ENCODE data around the gene RAMP2. TPM values are rescaled to one million over a fixed set of nuclear protein-coding genes. Genes with fewer than 3 reads are reported as not detected.

Gene RAMP2
- total and polyA plus RNA-seq, 2 of the 13 experiments (the other 11 are each of a cell fraction or from before 2014, with no cell fraction given) = 1.4 to 5.2 TPM

DNA sequence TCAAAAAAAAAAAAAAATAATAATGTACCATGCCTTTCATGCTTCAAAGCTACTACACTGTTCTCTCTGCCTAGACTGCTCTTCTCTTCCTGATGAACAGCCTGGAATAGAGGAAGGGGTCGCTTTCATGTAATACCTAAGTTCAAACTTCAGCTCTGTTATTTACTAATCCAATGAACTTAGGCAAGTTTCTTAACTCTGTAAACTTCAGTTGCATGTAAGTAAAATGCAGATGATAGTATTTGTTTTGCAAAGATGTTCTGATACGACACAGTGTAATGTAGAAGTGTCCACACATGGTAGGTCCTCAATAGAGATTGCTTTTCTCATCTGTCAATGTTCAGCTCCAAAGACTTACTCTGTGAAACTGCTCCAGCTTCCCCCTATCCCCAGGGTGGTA, 30.9 kb downstream of the RAMP2 start (continued):
- TF ChIP-seq, protein P1, sequence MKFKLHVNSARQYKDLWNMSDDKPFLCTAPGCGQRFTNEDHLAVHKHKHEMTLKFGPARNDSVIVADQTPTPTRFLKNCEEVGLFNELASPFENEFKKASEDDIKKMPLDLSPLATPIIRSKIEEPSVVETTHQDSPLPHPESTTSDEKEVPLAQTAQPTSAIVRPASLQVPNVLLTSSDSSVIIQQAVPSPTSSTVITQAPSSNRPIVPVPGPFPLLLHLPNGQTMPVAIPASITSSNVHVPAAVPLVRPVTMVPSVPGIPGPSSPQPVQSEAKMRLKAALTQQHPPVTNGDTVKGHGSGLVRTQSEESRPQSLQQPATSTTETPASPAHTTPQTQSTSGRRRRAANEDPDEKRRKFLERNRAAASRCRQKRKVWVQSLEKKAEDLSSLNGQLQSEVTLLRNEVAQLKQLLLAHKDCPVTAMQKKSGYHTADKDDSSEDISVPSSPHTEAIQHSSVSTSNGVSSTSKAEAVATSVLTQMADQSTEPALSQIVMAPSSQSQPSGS (CRISPR knock-in tag; IDR thresholded peaks at IDR 0.05) = no peak
- TF ChIP-seq, protein P2, sequence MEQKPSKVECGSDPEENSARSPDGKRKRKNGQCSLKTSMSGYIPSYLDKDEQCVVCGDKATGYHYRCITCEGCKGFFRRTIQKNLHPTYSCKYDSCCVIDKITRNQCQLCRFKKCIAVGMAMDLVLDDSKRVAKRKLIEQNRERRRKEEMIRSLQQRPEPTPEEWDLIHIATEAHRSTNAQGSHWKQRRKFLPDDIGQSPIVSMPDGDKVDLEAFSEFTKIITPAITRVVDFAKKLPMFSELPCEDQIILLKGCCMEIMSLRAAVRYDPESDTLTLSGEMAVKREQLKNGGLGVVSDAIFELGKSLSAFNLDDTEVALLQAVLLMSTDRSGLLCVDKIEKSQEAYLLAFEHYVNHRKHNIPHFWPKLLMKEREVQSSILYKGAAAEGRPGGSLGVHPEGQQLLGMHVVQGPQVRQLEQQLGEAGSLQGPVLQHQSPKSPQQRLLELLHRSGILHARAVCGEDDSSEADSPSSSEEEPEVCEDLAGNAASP (CRISPR knock-in tag; IDR thresholded peaks at IDR 0.05; ENCODE audit: borderline replicate concordance) = no peak; the same call in 1 of the 2 replicates
- no peak for TF ChIP-seq ONECUT2 (CRISPR knock-in tag; IDR thresholded peaks at IDR 0.05)
- TF ChIP-seq, protein P3, sequence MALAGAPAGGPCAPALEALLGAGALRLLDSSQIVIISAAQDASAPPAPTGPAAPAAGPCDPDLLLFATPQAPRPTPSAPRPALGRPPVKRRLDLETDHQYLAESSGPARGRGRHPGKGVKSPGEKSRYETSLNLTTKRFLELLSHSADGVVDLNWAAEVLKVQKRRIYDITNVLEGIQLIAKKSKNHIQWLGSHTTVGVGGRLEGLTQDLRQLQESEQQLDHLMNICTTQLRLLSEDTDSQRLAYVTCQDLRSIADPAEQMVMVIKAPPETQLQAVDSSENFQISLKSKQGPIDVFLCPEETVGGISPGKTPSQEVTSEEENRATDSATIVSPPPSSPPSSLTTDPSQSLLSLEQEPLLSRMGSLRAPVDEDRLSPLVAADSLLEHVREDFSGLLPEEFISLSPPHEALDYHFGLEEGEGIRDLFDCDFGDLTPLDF (CRISPR knock-in tag; IDR thresholded peaks at IDR 0.05) = no peak
- TF ChIP-seq JDP2 (CRISPR knock-in tag; IDR thresholded peaks at IDR 0.05; ENCODE audit: borderline replicate concordance) = no peak
- no peak; the same call in 1 of the 2 replicates for TF ChIP-seq ETV6 (CRISPR knock-in tag; conservative IDR thresholded peaks at IDR 0.05)
- TF ChIP-seq, protein P4, sequence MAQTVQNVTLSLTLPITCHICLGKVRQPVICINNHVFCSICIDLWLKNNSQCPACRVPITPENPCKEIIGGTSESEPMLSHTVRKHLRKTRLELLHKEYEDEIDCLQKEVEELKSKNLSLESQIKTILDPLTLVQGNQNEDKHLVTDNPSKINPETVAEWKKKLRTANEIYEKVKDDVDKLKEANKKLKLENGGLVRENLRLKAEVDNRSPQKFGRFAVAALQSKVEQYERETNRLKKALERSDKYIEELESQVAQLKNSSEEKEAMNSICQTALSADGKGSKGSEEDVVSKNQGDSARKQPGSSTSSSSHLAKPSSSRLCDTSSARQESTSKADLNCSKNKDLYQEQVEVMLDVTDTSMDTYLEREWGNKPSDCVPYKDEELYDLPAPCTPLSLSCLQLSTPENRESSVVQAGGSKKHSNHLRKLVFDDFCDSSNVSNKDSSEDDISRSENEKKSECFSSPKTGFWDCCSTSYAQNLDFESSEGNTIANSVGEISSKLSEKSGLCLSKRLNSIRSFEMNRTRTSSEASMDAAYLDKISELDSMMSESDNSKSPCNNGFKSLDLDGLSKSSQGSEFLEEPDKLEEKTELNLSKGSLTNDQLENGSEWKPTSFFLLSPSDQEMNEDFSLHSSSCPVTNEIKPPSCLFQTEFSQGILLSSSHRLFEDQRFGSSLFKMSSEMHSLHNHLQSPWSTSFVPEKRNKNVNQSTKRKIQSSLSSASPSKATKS (CRISPR knock-in tag; IDR thresholded peaks at IDR 0.05) = no peak
- no peak for TF ChIP-seq ZNF557 (CRISPR knock-in tag; IDR thresholded peaks at IDR 0.05)
- TF ChIP-seq, protein P5, sequence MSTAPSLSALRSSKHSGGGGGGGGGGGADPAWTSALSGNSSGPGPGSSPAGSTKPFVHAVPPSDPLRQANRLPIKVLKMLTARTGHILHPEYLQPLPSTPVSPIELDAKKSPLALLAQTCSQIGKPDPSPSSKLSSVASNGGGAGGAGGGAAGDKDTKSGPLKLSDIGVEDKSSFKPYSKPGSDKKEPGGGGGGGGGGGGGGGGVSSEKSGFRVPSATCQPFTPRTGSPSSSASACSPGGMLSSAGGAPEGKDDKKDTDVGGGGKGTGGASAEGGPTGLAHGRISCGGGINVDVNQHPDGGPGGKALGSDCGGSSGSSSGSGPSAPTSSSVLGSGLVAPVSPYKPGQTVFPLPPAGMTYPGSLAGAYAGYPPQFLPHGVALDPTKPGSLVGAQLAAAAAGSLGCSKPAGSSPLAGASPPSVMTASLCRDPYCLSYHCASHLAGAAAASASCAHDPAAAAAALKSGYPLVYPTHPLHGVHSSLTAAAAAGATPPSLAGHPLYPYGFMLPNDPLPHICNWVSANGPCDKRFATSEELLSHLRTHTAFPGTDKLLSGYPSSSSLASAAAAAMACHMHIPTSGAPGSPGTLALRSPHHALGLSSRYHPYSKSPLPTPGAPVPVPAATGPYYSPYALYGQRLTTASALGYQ (CRISPR knock-in tag; IDR thresholded peaks at IDR 0.05) = no peak
- TF ChIP-seq ZNF672 (CRISPR knock-in tag; IDR thresholded peaks at IDR 0.05) = no peak
- no peak for TF ChIP-seq EED (CRISPR knock-in tag; IDR thresholded peaks at IDR 0.05)
- TF ChIP-seq, protein P6, sequence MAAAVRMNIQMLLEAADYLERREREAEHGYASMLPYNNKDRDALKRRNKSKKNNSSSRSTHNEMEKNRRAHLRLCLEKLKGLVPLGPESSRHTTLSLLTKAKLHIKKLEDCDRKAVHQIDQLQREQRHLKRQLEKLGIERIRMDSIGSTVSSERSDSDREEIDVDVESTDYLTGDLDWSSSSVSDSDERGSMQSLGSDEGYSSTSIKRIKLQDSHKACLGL (CRISPR knock-in tag; IDR thresholded peaks at IDR 0.05) = no peak
- no peak for TF ChIP-seq PHF21A (CRISPR knock-in tag; IDR thresholded peaks at IDR 0.05)
- TF ChIP-seq JUN (CRISPR knock-in tag; IDR thresholded peaks at IDR 0.05) = no peak
- TF ChIP-seq, protein P7, sequence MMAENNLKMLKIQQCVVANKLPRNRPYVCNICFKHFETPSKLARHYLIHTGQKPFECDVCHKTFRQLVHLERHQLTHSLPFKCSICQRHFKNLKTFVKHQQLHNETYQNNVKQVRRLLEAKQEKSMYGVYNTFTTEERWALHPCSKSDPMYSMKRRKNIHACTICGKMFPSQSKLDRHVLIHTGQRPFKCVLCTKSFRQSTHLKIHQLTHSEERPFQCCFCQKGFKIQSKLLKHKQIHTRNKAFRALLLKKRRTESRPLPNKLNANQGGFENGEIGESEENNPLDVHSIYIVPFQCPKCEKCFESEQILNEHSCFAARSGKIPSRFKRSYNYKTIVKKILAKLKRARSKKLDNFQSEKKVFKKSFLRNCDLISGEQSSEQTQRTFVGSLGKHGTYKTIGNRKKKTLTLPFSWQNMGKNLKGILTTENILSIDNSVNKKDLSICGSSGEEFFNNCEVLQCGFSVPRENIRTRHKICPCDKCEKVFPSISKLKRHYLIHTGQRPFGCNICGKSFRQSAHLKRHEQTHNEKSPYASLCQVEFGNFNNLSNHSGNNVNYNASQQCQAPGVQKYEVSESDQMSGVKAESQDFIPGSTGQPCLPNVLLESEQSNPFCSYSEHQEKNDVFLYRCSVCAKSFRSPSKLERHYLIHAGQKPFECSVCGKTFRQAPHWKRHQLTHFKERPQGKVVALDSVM (CRISPR knock-in tag; IDR thresholded peaks at IDR 0.05) = no peak
- no peak for TF ChIP-seq PLRG1 (conservative IDR thresholded peaks at IDR 0.05)
- no peak for TF ChIP-seq ZNF335 (CRISPR knock-in tag; IDR thresholded peaks at IDR 0.05)
- TF ChIP-seq, protein P8, sequence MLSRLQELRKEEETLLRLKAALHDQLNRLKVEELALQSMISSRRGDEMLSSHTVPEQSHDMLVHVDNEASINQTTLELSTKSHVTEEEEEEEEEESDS (CRISPR knock-in tag; IDR thresholded peaks at IDR 0.05; ENCODE audit: borderline replicate concordance) = no peak
- TF ChIP-seq JUNB (CRISPR knock-in tag; IDR thresholded peaks at IDR 0.05; ENCODE audit: borderline replicate concordance) = no peak
- 0 out of 2 replicates have a peak, but pooled peaks have one; percentile 17 for TF ChIP-seq FOXO1 (CRISPR knock-in tag; IDR thresholded peaks at IDR 0.05)
